Activated CD8-positive, alpha-beta memory T cell treated with anti-CD3 and anti-CD28 coated beads for 36 hours (primary cell): ENCODE data around the gene SEMA5B. TPM values are rescaled to one million over a fixed set of nuclear protein-coding genes. Genes with fewer than 3 reads are reported as not detected.

ENCODE experiments used
- CTCF ChIA-PET: fragments of 350-600 bp; sonication (Branson Sonifier 250); formaldehyde crosslinking; loops from one replicate; lab custom pipeline; 2021; ENCODE audit warnings: antibody characterized with exemption; lab: Charles Lee
- POLR2A ChIA-PET: fragments of 350-600 bp; sonication (Branson Sonifier 250); formaldehyde crosslinking; loops from one replicate; lab custom pipeline; 2021; ENCODE audit warnings: antibody characterized with exemption; lab: Charles Lee
- total RNA-seq, 2 experiments: library from RNA; stranded (reverse); gene quantifications; one replicate each; pipeline ENCODE4 v1.2.3, GENCODE V29; 2021

SEMA5B gene
- total RNA-seq, 2 experiments from 2014 or later = not detected

GRCh38 chr3:122957707-122958689 is 69.6 kb downstream of the SEMA5B start:
- CTCF ChIA-PET = no interaction called here
- POLR2A ChIA-PET = no interaction called here

DNA sequence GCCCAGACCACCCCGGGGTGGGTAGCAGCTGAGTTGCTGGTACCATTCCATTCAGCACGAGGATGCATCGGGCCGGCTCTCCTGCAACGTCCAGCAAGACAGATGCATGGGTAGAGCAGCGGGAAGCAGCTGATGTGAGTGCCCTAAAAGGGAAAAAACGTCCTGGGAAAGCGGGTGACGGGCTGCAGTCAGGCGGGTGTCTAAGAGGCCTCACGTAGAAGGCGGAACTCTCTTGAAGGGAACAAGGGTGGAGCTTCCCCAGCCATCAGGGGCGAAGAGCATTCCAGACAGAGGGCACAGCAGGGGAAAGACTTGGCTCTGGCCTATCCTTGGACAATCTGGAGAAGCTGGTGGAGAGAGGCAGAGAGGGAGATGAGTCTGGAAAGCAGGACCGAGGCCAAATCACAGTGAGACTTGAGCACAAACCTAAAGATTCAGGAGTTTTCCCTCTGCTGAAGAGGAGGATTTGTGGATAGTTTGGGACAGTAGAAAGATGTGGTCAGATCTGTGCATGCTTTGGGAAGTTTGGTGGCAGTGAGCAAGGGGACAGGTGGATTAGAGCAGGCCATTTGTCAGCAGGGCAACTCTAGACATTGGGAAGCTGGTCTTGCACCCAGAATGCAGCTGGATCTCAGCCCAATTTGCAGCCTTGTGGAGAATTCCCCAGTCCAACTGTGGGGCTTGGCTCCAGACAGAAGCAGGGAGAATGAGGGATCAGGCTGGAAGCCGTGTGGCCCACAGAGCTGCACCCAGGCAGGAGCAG is 70.7 kb downstream of the SEMA5B start:
- CTCF ChIA-PET = interaction anchor here (1.2 kb wide), 1 partner anchor 15 kb away, joined by 4 read pairs; no protein-coding TSS in a partner anchor
- POLR2A ChIA-PET = no interaction called here

- ChIA-PET POLR2A (no interaction called here), CTCF (interaction anchor here (1.2 kb wide), 1 partner anchor 14 kb away, joined by 4 read pairs; no protein-coding TSS in a partner anchor)
These were observed 71.5 kb downstream of the SEMA5B start for GRCh38 chr3:122955916-122956692.

- ChIA-PET POLR2A (no interaction called here), CTCF (no interaction called here)
These were observed 75.0 kb downstream of the SEMA5B start for GRCh38 chr3:122952520-122952919.

- CTCF ChIA-PET = no interaction called here
- POLR2A ChIA-PET = no interaction called here
These were observed 79.2 kb downstream of the SEMA5B start for GRCh38 chr3:122948408-122948807.

DNA sequence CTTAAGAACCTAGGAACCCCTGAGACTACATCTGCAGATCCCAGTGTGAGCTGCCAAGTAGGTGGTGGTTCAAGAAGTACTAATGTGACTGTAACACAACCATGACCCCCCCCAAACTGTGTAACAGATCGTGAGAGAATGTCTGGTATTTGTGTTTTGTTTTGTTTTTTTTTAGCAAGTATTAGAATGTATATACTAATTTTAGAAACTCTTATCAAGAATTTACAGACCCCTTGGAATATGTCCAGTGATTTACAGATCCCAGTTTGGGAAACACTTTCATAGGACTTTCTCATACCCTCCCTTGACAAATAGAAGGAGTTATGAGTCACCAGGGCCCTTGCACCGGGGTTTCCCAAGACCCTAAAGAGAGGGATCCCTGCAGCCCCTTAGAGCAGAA is 79.8 kb downstream of the SEMA5B start:
- ChIA-PET POLR2A (no interaction called here), CTCF (no interaction called here)

DNA sequence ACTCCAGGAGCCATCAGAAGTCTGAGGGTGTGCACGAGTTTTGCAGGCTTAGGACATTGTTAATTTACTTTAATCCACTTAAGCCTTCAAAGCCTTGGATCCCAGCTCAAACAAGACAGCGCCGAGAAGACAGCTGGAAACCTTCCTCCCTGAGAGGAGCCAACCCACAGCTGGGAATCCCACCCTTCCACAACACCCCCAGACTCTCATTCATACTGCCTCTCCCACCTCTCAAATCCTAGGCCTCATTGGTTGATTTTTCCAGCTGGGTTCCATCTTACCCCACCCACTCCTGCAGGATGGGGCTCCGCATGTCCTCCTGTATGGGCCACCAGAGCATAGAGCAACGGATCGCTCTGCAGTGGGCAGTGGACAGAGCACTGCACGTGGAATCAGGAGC is 80.4 kb downstream of the SEMA5B start:
- ChIA-PET POLR2A (no interaction called here), CTCF (no interaction called here)

DNA sequence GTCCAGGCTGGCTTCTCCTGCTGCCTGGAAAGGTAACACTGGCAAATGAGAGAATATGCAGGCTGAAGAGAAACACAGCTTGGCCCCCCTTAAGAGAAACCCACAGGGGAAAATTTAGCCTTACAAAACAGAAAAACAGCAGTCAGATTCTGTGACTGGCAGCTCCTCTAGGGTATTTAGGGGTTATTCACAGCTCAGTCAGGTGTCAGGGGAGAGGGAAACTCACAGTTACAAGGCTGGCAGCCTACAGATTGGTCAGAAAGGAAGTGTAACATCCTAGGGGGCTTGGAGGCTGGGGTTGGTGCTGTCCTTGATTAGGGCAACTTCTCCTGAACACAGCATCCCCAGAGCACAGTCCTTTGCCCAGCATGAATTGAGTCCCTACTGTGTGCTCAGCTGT is 81.4 kb downstream of the SEMA5B start:
- ChIA-PET POLR2A (no interaction called here), CTCF (no interaction called here)

- ChIA-PET POLR2A (no interaction called here), CTCF (no interaction called here)
These were observed 82.3 kb downstream of the SEMA5B start for GRCh38 chr3:122945230-122945629.

DNA sequence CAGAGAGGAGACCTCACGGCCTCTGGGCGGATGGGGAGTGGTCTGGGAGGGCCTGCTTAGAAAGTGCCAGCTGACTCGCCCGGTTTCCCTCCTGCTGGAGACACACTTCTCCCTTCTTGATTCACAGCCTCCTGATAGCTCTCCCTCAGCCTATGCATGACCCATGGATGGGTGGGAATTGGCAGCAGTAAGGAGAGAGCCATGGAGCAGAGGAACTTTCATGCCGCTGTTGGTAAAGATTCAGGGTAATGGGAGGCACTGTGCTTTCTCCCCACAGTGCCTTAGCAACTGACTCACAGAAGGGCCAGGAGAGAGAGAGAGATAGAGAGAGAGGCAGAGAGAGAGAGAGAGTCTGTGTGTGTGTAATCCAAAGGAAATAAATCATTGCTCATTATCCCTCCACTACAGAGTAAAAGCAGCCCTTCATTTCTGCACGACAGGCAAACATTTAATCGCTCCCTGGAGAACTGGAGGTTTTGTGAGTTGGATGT is 82.8 kb downstream of the SEMA5B start:
- POLR2A ChIA-PET = no interaction called here
- CTCF ChIA-PET = no interaction called here

- CTCF ChIA-PET = interaction anchor here (1.3 kb wide), 1 partner anchor 85 kb away, joined by 5 read pairs; no protein-coding TSS in a partner anchor
- POLR2A ChIA-PET = no interaction called here
These were observed 83.8 kb downstream of the SEMA5B start for GRCh38 chr3:122943828-122944190.

GRCh38 chr3:122942937-122943827 is 84.4 kb downstream of the SEMA5B start:
- ChIA-PET CTCF (interaction anchor here (0.9 to 1.5 kb wide), 4 partner anchors 13 to 87 kb away, joined by 3 to 5 read pairs (median 4); no protein-coding TSS in a partner anchor), POLR2A (no interaction called here)

DNA sequence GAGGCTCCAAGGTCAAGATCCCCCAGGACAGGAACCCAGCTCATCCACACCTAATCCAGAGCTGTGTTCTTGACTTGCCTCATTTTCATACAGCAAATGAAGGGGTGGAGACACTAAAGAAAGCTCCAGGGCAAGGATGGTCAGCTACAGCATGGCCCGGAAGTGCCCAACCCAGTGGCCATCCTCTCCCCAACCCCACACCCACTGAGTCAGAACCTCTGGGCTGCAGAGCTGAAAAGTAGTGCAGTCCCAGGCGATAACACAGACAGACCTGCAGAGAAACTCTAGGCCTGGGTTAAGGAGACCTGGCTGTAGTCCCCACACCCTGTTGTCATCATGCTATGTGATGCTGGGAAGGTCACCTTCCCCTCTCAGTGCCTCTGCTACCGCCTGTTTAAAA is 85.3 kb downstream of the SEMA5B start:
- ChIA-PET CTCF (interaction anchor here (0.9 to 1.5 kb wide), 4 partner anchors 14 to 187 kb away, joined by 3 to 4 read pairs (median 4); no protein-coding TSS in a partner anchor), POLR2A (no interaction called here)

DNA sequence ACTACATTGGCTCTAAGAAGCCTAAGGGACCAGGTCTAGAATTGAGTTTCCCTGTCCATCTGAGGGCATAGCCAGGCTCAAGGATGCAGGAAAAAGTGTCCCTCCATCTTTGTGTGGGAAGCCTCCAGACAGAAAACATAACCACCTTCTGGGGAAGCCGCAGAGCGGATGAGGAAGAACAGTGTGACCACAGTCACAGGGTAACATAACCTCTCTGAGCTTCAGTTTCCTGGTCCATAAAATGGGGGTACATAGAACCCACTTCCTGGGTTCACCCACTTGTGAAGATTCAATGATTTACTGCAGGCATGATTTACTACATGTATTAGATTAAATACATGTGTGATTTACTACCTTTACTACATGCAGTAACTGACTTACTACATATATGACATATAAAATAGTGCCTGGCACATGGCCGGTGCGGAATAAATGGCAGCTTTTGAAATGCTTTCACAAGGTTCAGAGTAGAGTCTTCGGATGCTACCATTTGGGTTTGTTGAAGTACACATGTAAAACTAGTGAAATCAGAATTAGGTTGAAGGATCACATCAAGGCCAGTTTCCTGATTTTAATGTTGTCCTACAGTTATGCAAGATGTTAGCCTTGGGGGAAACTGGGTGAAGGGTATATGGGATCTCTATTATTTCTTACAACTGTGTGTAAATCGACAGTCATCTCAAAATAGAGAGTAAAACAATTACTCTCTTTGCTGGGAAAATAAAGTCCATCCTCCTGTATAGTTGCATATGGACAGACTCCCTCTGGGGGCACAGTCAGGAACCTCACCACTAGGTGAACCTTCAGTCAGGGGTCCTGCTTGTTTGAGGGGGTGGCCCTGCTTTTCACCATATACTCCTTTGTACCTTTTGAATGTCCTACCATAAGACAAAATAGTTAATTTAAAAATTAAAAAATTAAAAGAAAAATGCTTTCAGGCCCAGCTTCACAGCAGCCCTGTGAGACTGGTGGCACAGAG is 86.0 kb downstream of the SEMA5B start:
- ChIA-PET POLR2A (no interaction called here), CTCF (interaction anchor here (1.0 to 1.5 kb wide), 2 partner anchors 14 to 187 kb away, joined by 3 to 4 read pairs; no protein-coding TSS in a partner anchor)

DNA sequence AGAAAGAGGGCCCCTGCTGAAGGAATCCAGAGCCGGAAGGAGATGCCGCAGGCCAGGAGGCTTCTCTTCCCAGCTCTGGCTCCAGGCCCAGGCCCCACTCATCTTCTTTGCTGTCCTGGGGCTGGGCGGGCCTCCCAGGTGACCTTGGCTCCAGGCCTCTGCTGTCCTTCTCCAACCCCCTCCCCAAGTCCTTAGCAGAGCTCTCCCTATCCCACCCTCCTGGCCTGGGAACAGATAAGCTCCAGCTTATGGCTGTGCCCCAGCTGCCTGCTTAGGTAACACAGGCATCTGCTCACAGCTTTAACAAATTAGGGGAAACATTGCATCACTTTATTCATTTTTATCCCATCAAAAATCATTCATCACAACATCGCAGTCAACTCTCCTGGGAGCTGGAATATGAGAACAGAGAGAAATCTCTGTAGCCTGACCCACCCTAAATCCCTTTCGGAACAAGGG is 86.9 kb downstream of the SEMA5B start:
- ChIA-PET CTCF (no interaction called here), POLR2A (no interaction called here)

- ChIA-PET POLR2A (interaction anchor here (0.5 kb wide), 1 partner anchor 567 kb away, joined by 4 read pairs; no protein-coding TSS in a partner anchor), CTCF (no interaction called here)
These were observed 88.7 kb downstream of the SEMA5B start for GRCh38 chr3:122938783-122939425.
